SK-N-SH treated with all-trans-retinoic acid at 6 μM for 48 hours (cell line): Measurements from ENCODE around the gene SEMA6B.

ENCODE experiments used
- ATAC-seq: fragments of 200-7000 bp; cut with Tn5 transposase; 3 replicates; pipeline ENCODE4 v1.9.1; 2020; ENCODE audit warnings: mild to moderate bottlenecking, moderate library complexity
- ARNTL ChIP-seq: fragments of 450-650 bp; formaldehyde crosslinking; IDR thresholded peaks from 2 replicates; pipeline ENCODE4 v1.5.0; 2020; ENCODE audit warnings: low read depth, mild to moderate bottlenecking, moderate library complexity, borderline replicate concordance
- BACH2 ChIP-seq: fragments of 250-450 bp; sonication (Bioruptor Pico); IDR thresholded peaks from 2 replicates; pipeline ENCODE4 v1.9.0; 2021; ENCODE audit warnings: mild to moderate bottlenecking, borderline replicate concordance
- CREB5 ChIP-seq: fragments of 250-450 bp; sonication (Bioruptor Pico); IDR thresholded peaks from 2 replicates; pipeline ENCODE4 v1.5.1; 2020; ENCODE audit warnings: low read depth, mild to moderate bottlenecking, moderate library complexity
- CSDC2 ChIP-seq: fragments of 250-450 bp; sonication (Bioruptor Pico); IDR thresholded peaks from 2 replicates; pipeline ENCODE4 v1.5.0; 2020; ENCODE audit warnings: mild to moderate bottlenecking, moderate library complexity
- CSRNP3 ChIP-seq: fragments of 250-450 bp; sonication (Bioruptor Pico); IDR thresholded peaks from 2 replicates; pipeline ENCODE4 v1.5.1; 2021; ENCODE audit warnings: mild to moderate bottlenecking, moderate library complexity
- ESRRG ChIP-seq: fragments of 250-450 bp; sonication (Bioruptor Pico); IDR thresholded peaks from 2 replicates; pipeline ENCODE4 v1.6.1; 2021; ENCODE audit warnings: mild to moderate bottlenecking
- GLIS3 ChIP-seq: fragments of 250-450 bp; sonication (Bioruptor Pico); IDR thresholded peaks from 2 replicates; pipeline ENCODE4 v1.5.0; 2020; ENCODE audit warnings: mild to moderate bottlenecking, moderate library complexity
- ISL1 ChIP-seq: fragments of 250-450 bp; sonication (Bioruptor Pico); IDR thresholded peaks from 2 replicates; pipeline ENCODE4 v2.1.2; 2022; ENCODE audit warnings: mild to moderate bottlenecking, moderate library complexity
- POU6F1 ChIP-seq: fragments of 250-450 bp; sonication (Bioruptor Pico); IDR thresholded peaks from 2 replicates; pipeline ENCODE4 v1.8.0; 2021; ENCODE audit warnings: low read depth, mild to moderate bottlenecking, moderate library complexity, borderline replicate concordance
- PPARA ChIP-seq: fragments of 250-450 bp; sonication (Bioruptor Pico); IDR thresholded peaks from 2 replicates; pipeline ENCODE4 v1.5.0; 2020; ENCODE audit warnings: mild to moderate bottlenecking, borderline replicate concordance
- SNAI2 ChIP-seq: fragments of 250-450 bp; sonication (Bioruptor Pico); IDR thresholded peaks from 2 replicates; pipeline ENCODE4 v1.5.0; 2020; ENCODE audit warnings: mild to moderate bottlenecking, moderate library complexity
- TCF4 ChIP-seq: fragments of 250-450 bp; sonication (Bioruptor Pico); IDR thresholded peaks from 2 replicates; pipeline ENCODE4 v1.8.0; 2021; ENCODE audit warnings: mild to moderate bottlenecking, moderate library complexity, borderline replicate concordance
- ZC3H10 ChIP-seq: fragments of 250-450 bp; sonication (Bioruptor Pico); IDR thresholded peaks from 2 replicates; pipeline ENCODE4 v1.5.1; 2021; ENCODE audit warnings: mild to moderate bottlenecking, moderate library complexity
- ZFP3 ChIP-seq: fragments of 250-450 bp; sonication (Bioruptor Pico); IDR thresholded peaks from 2 replicates; pipeline ENCODE4 v1.5.0; 2020; ENCODE audit warnings: mild to moderate bottlenecking, moderate library complexity
- ZFP30 ChIP-seq: fragments of 450-650 bp; formaldehyde crosslinking; IDR thresholded peaks from 2 replicates; pipeline ENCODE4 v1.5.0; 2022; ENCODE audit warnings: mild to moderate bottlenecking, moderate library complexity
- ZNF565 ChIP-seq: fragments of 450-650 bp; formaldehyde crosslinking; conservative IDR thresholded peaks from 2 replicates; pipeline ENCODE4 v1.5.0; 2020; ENCODE audit warnings: low read depth, mild to moderate bottlenecking, moderate library complexity
- ZNF70 ChIP-seq: fragments of 450-650 bp; formaldehyde crosslinking; IDR thresholded peaks from 2 replicates; pipeline ENCODE4 v1.5.0; 2020; ENCODE audit warnings: mild to moderate bottlenecking, moderate library complexity
- ZNF8 ChIP-seq: fragments of 450-650 bp; formaldehyde crosslinking; IDR thresholded peaks from 2 replicates; pipeline ENCODE4 v1.5.0; 2020; ENCODE audit warnings: mild to moderate bottlenecking, moderate library complexity

SEMA6B gene

GRCh38 chr19:4512070-4512469 lies 47.4 kb downstream of the SEMA6B start:
- ATAC-seq: no peak; the same call in 2 of the 3 replicates
- TF ChIP-seq TCF4 (CRISPR knock-in tag) (no peak), ZFP3 (CRISPR knock-in tag) (no peak), GLIS3 (CRISPR knock-in tag) (no peak), ESRRG (CRISPR knock-in tag) (no peak), ZNF565 (CRISPR knock-in tag) (no peak), CSDC2 (CRISPR knock-in tag) (no peak), POU6F1 (CRISPR knock-in tag) (no peak), ISL1 (no peak), ARNTL (no peak), ZFP30 (no peak), CSRNP3 (CRISPR knock-in tag) (no peak), ZNF8 (CRISPR knock-in tag) (no peak), ZC3H10 (CRISPR knock-in tag) (no peak), CREB5 (CRISPR knock-in tag) (no peak), BACH2 (no peak), SNAI2 (no peak), ZNF70 (no peak)
- TF ChIP-seq, all 23 proteins: peak for 0

GRCh38 chr19:4511300-4512054 lies 48.0 kb downstream of the SEMA6B start:
- ATAC-seq: no peak; the same call in 1 of the 3 replicates

More at GRCh38 chr19:4511300-4512054, 48.0 kb downstream of the SEMA6B start:
- no peak for TF ChIP-seq CSRNP3 (CRISPR knock-in tag)
- TF ChIP-seq BACH2: no peak
- TF ChIP-seq CREB5 (CRISPR knock-in tag): no peak
- no peak for TF ChIP-seq ISL1
- TF ChIP-seq SNAI2: no peak
- TF ChIP-seq CSDC2 (CRISPR knock-in tag): no peak
- no peak for TF ChIP-seq POU6F1 (CRISPR knock-in tag)
- no peak for TF ChIP-seq PPARA (CRISPR knock-in tag)
- no peak for TF ChIP-seq TCF4 (CRISPR knock-in tag)
- TF ChIP-seq ZC3H10 (CRISPR knock-in tag): no peak
- TF ChIP-seq, all 23 proteins: peak for 0
